Glutamatergic neuron (in vitro differentiated cells): ENCODE measurements around the gene MRTFA. TPM values are rescaled to one million over a fixed set of nuclear protein-coding genes. Genes with fewer than 3 reads are reported as not detected.
"Not testable (repeated sequence)": the region's sequence is repeated elsewhere in the genome, so short reads cannot be mapped to it uniquely, and the experiment has no call there.

Experiments
- DNase-seq: peaks from one replicate; pipeline ENCODE4 v3.0.0; 2022
- H3K27ac Mint-ChIP-seq: one replicate; pipeline ENCODE4 v1.8.0; 2020; ENCODE audit warnings: mild to moderate bottlenecking, mixed read lengths, inconsistent platforms; ENCODE audit not compliant: unreplicated experiment
- H3K27me3 Mint-ChIP-seq: one replicate; pipeline ENCODE4 v1.8.0; 2020; ENCODE audit warnings: mild to moderate bottlenecking, moderate library complexity, mixed read lengths, inconsistent platforms; ENCODE audit not compliant: unreplicated experiment
- H3K36me3 Mint-ChIP-seq: one replicate; pipeline ENCODE4 v1.8.0; 2020; ENCODE audit warnings: mild to moderate bottlenecking, mixed read lengths, inconsistent platforms; ENCODE audit not compliant: unreplicated experiment
- H3K4me1 Mint-ChIP-seq: one replicate; pipeline ENCODE4 v1.8.0; 2020; ENCODE audit warnings: mild to moderate bottlenecking, low read depth, mixed read lengths, inconsistent platforms; ENCODE audit not compliant: unreplicated experiment
- H3K4me3 Mint-ChIP-seq: one replicate; pipeline ENCODE4 v1.8.0; 2020; ENCODE audit warnings: mild to moderate bottlenecking, mixed read lengths, inconsistent platforms; ENCODE audit not compliant: unreplicated experiment
- H3K9me3 Mint-ChIP-seq: one replicate; pipeline ENCODE4 v1.8.0; 2020; ENCODE audit warnings: mild to moderate bottlenecking, moderate library complexity, mixed read lengths, inconsistent platforms; ENCODE audit not compliant: unreplicated experiment
- CTCF ChIP-seq: fragments of 200-600 bp; sonication (generic); IDR thresholded peaks from one replicate; pipeline ENCODE4 v1.5.0; 2021; ENCODE audit not compliant: partially characterized antibody, unreplicated experiment
- total RNA-seq: library from RNA; stranded (reverse); fragmentation: NEBNext Ultra II Directional; extraction: Animal tissue kit (Norgen Biotek cat#: 25700); gene quantifications from one replicate; pipeline ENCODE4 v1.2.1, GENCODE V29; 2021; ENCODE audit not compliant: unreplicated experiment

The MRTFA gene
- total RNA-seq, 1 donor from 2014 or later, result 91.7 TPM

GRCh38 chr22:40628354-40629042 lies 8.0 kb downstream of the MRTFA start:
- Mint-ChIP-seq H3K27me3 (no peaks in the 10 kb centered on the region), H3K36me3 (no peaks in the 10 kb centered on the region), H3K27ac (no peak overlapping the region), H3K4me1 (peaks cover 10% of the 10 kb centered on the region), H3K4me3 (no peak overlapping the region), H3K9me3 (no peaks in the 10 kb centered on the region)
- no peak for TF ChIP-seq CTCF
- DNase-seq, result no peak

GRCh38 chr22:40627612-40628011 lies 8.9 kb downstream of the MRTFA start:
- no peak for DNase-seq
- Mint-ChIP-seq H3K4me1 (peaks cover 10% of the 10 kb centered on the region), H3K27ac (no peak overlapping the region), H3K36me3 (peaks cover under 1% of the 10 kb centered on the region), H3K27me3 (no peaks in the 10 kb centered on the region), H3K4me3 (no peak overlapping the region), H3K9me3 (no peaks in the 10 kb centered on the region)
- TF ChIP-seq CTCF, result no peak

- H3K4me1 Mint-ChIP-seq, result peaks cover 7% of the 10 kb centered on the region
- H3K27ac Mint-ChIP-seq, result no peak overlapping the region
- H3K27me3 Mint-ChIP-seq, result no peaks in the 10 kb centered on the region
- TF ChIP-seq CTCF, result no peak
- H3K9me3 Mint-ChIP-seq, result peaks cover under 1% of the 10 kb centered on the region
- no peak for DNase-seq
- H3K36me3 Mint-ChIP-seq, result peaks cover 6% of the 10 kb centered on the region
- H3K4me3 Mint-ChIP-seq, result no peak overlapping the region
Measured at GRCh38 chr22:40626851-40627250, 9.7 kb downstream of the MRTFA start.

- H3K4me3 Mint-ChIP-seq, DNase-seq, H3K4me1 Mint-ChIP-seq: not testable (repeated sequence)
Measured at GRCh38 chr22:40625794-40626193, 10.7 kb downstream of the MRTFA start.

GRCh38 chr22:40625281-40625680 lies 11.2 kb downstream of the MRTFA start:
- not testable (repeated sequence) for H3K27me3 Mint-ChIP-seq, H3K9me3 Mint-ChIP-seq, DNase-seq, H3K4me1 Mint-ChIP-seq, H3K4me3 Mint-ChIP-seq, H3K27ac Mint-ChIP-seq
- H3K36me3 Mint-ChIP-seq, result peaks cover 13% of the 10 kb centered on the region

More at GRCh38 chr22:40625794-40626193, 10.7 kb downstream of the MRTFA start:
- H3K9me3 Mint-ChIP-seq, H3K36me3 Mint-ChIP-seq, H3K27ac Mint-ChIP-seq, H3K27me3 Mint-ChIP-seq: not testable (repeated sequence)

- TF ChIP-seq CTCF, result no peak
- Mint-ChIP-seq H3K9me3 (peaks cover 6% of the 10 kb centered on the region), H3K27me3 (no peaks in the 10 kb centered on the region)
Measured at GRCh38 chr22:40624770-40625169, 11.7 kb downstream of the MRTFA start.

More at GRCh38 chr22:40624770-40625169, 11.7 kb downstream of the MRTFA start:
- H3K4me1 Mint-ChIP-seq, result peaks cover 5% of the 10 kb centered on the region
- no peak overlapping the region for H3K27ac Mint-ChIP-seq
- no peak for DNase-seq
- no peak overlapping the region for H3K4me3 Mint-ChIP-seq
- peaks cover 13% of the 10 kb centered on the region for H3K36me3 Mint-ChIP-seq
